Motor neuron (in vitro differentiated cells): ENCODE results near the gene DDOST. TPM values are rescaled to one million over a fixed set of nuclear protein-coding genes. Genes with fewer than 3 reads are reported as not detected.

ENCODE experiments used
- ATAC-seq, 8 experiments: fragments of 200-7000 bp; cut with Tn5 transposase; replicated peaks in 6 of 8; 2 replicates each; pipeline ENCODE4 v1.8.0; 2021; ENCODE audit warnings: mild to moderate bottlenecking in 8 of 8, moderate library complexity in 8 of 8
- H3K27ac ChIP-seq, 2 donors: fragments of 250-450 bp; sonication (Bioruptor Pico); 2 replicates each; pipeline ENCODE4 v1.9.0; 2021; ENCODE audit warnings: antibody characterized with exemption in 2 of 2, mild to moderate bottlenecking in 2 of 2, moderate library complexity in 1 of 2
- H3K4me1 ChIP-seq, 2 donors: fragments of 250-450 bp; sonication (Bioruptor Pico); replicated peaks in 1 of 2; 2 replicates each; pipeline ENCODE4 v1.6.1; 2021; ENCODE audit warnings: antibody characterized with exemption in 2 of 2, mild to moderate bottlenecking in 2 of 2, moderate library complexity in 1 of 2
- H3K4me3 ChIP-seq, 5 donors: fragments of 250-450 bp; sonication (Bioruptor Pico); 2 replicates each; pipeline ENCODE4 v1.9.0; 2021; ENCODE audit warnings: antibody characterized with exemption in 5 of 5, mild to moderate bottlenecking in 5 of 5, moderate library complexity in 4 of 5
- WGBS, 10 experiments: fragments of 450-650 bp; shearing (Covaris generic); methylation state at CpG; one replicate each; pipeline ENCODE4 v1.0.0; 2022; 5-methylcytosine and 5-hydroxymethylcytosine counted together
- in situ Hi-C, 9 experiments: fragments of 400-800 bp; cut with MboI; loops; one replicate each; pipeline ENCODE4 v1.15.0; 2021; ENCODE audit warnings: low sequenced_read_pairs in 9 of 9, low pct_unique_long_range_greater_than_20kb in 2 of 9; ENCODE audit not compliant: unreplicated experiment in 9 of 9
- total RNA-seq, 8 experiments: library from RNA; unstranded; fragments of 300-600 nt; gene quantifications; 2 replicates each; pipeline versions ENCODE4 v1.2.3 to v1.2.4, GENCODE V29; 2022

DDOST gene
- total RNA-seq, 8 experiments from 2014 or later, result 156 to 335 (median 187) TPM

DNA sequence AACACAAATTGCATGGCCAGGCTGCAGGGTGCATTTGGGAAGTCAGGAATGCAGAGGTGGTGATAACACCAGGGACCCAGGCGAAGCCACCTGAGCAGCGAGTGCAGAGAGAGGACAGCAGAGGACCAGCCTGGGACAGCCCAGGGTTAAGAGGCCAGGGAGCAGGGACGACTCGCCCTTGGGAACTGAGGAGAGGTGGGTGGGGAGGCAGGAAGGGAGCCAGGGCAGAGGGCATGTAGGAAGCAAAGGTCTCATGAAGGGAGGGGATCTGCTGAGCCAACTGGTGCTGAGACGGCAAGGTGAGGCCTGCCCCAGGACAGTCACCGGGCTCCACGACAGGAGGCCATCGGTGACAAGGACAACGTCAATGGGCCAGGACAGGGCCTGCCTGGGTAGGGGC is 40.3 kb upstream of the DDOST start:
- no peak for ATAC-seq
- in situ Hi-C loops, result no loop called here
- no peak overlapping the region for H3K4me3 ChIP-seq
- H3K27ac ChIP-seq, result no peak overlapping the region
- peaks cover 15 to 17% of the 10 kb centered on the region in 2 donors for H3K4me1 ChIP-seq
- WGBS, 10 experiments, result 90 to 98% (median 93%) methylated on average over 4 to 7 of the region's 9 CpGs; no CpG with 5 or more reads in 5 of the 10 experiments

DNA sequence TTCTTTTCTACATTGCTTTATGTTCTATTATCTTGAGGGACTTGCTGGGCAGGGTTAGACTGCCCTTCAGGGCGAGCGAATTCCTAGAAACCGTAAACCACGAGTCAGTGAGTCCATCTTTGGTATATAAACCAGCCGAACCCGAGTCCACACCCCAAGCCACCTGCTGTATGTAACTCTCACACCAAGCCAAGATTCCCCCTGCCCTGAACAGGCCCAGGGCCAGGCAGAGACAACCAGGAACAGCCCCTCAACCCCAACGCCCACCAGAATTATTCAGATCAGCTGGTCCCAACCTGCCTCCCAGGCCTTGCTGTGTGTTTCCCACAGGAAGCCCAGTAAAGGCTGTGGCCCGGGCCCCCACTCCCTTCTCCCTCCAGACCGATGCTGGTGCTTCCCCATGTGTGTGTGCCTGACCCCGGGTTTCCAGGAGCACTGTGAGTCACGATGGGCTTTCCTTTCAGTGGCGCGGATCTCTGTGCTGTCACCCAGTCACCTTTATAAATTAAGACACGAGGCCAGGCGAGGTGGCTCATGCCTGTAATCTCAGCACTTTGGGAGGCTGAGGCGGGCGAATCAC is 39.6 kb upstream of the DDOST start:
- 60 to 95% (median 88%) methylated on average over 2 to 11 of the region's 17 CpGs; no CpG with 5 or more reads in 4 of the 10 experiments for WGBS, 10 experiments
- peaks cover 15 to 17% of the 10 kb centered on the region in 2 donors for H3K4me1 ChIP-seq
- ATAC-seq, result no peak
- H3K27ac ChIP-seq, result no peak overlapping the region
- H3K4me3 ChIP-seq, result no peak overlapping the region
- in situ Hi-C loops, result no loop called here

DNA sequence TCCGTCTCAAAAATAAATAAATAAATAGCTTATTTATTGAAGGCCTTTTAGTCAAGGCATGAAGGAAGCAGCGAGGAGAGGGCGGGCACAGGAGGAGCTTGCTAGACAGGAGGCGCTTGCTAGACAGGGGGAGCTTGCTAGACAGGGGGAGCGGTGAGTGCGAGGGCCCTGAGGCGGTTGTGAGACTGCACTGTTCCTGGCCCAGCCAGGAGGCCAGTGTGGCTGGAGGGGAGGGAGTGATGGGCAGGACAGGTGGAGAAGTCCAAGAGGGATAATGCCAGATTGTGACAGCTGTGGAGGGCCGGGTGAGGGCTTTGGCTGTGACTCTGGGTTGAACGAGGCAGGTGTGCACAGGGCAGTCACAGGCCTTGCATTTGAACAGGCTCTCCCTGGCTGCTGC is 38.4 kb upstream of the DDOST start:
- in situ Hi-C loops, result loop anchor here (10.0 to 25.0 kb wide), 4 partner anchors 488 to 663 kb away; partner anchors contain the start of gene EIF4G3 (in 5 of the 9)
- no peak for ATAC-seq
- Histone ChIP-seq H3K4me3 (no peak overlapping the region), H3K27ac (no peak overlapping the region), H3K4me1 (peaks cover 8% of the 10 kb centered on the region in 2 donors)
- 51 to 100% (median 89%) methylated on average over 2 to 7 of the region's 9 CpGs; no CpG with 5 or more reads in 3 of the 10 experiments for WGBS, 10 experiments

DNA sequence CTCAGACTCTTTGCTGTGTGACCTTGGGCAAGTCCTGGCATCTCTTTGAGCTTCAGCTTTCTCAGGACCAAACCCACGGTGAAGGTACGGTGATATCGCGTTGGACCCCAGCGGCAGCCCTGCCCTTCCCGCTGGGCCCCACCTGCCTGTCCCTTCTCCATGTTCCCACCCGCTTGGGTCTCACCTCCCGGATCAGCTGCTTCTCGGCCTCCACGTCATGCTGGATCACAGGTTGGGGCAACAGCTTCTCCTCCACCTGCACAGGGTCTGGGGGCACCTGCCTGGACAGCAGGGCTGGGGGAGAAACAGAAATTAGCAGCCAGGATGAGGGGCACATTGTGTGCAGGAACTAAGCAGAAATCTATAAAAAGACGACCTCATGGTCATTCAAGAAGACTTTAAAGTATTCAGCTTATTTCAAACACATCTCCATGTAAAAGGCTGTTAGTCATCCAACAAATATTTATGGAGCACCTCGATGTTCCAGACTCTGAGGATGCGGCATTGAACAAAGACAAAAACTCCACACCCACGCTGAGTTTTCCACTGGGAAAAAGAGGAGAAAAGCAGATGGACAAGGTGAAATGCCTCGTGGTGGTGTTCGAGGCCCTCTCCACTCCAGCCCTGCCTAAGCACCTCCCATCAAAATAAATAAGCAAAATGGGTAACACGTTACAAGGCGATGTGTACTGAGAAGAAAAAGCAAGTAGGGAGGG is 37.2 kb upstream of the DDOST start:
- Histone ChIP-seq H3K4me3 (no peak overlapping the region), H3K27ac (no peak overlapping the region), H3K4me1 (peaks cover 8% of the 10 kb centered on the region in 2 donors)
- WGBS, 10 experiments, result 32 to 90% (median 72%) methylated on average over 1 to 17 of the region's 18 CpGs; no CpG with 5 or more reads in 1 of the 10 experiments
- no peak for ATAC-seq
- in situ Hi-C loops, result loop anchor here (10.0 to 25.0 kb wide), 4 partner anchors 489 to 664 kb away; partner anchors contain the start of gene EIF4G3 (in 5 of the 9)

DNA sequence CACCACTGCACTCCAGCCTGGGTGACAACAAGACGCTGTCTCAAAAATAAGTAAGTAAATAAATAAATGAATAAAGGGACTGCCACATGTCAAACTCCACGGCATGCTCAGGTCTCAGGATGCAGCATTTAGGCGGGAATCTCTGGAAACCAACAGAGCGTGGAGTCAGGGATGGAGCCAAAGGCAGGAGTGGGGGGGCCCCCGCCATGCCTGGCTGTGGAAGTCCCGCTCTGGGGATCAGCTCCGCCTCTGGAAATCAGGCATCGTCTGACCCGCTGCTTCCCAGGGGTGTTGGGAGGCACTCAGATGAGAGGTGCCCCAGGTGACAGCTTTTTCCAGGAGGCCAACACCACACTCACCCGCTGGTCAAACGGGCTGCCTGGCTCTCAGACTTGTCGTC is 36.4 kb upstream of the DDOST start:
- ATAC-seq, result no peak
- Histone ChIP-seq H3K4me1 (peaks cover 8% of the 10 kb centered on the region in 2 donors), H3K27ac (peak overlapping the region in 1 of 2 donors; percentile 83), H3K4me3 (peak overlapping the region in 3 of 5 donors; percentile 30 to 42 (median 38))
- in situ Hi-C loops, result loop anchor here (10.0 to 25.0 kb wide), 4 partner anchors 490 to 665 kb away; partner anchors contain the start of gene EIF4G3 (in 5 of the 9)
- WGBS, 10 experiments, result 85 to 100% (median 93%) methylated on average over 2 to 12 of the region's 12 CpGs; no CpG with 5 or more reads in 4 of the 10 experiments

DNA sequence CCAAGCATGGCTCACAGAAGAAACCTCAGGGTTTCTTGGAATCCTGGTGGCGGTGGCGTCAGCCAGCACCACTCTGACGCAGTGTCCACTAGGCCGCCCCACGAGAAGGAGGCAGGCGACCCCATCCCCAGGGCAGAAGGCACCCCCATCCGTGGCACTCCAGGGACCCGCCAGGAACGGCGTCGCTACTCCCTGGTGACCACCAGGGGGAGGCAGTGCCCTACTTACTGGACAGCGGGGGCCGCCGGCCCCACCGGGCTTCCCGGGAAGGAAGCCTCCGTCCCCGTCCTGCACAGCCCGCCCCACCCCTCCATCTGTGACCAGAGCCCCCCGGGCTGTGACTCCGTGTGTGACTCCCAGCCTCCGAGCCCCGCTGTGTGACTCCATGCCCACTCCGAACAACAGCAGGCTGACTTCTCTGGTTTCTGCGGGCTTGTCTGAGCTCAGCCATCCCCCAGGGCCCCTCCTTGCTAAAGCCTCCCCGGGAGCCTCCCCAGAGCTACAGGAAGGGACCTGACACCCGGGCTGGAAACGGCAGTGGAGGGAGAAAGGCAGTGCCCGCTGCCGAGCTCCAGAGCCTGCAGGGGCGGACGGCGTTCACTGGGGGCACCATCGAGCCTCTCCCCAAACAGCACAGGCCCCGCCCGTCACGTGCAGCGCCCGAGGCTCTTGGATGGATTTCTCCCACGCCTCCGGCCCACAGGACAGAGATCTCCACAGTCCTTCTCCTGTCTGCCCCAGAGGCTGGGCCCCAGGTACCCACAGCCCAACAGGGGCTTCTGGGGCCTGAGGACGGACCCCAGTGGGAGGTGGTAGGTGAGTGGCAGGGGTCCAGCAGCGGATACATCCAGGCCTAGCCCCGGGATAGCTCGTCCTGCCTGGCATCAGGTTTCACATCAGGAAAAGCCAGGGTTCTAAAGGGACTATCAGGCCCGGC is 35.5 kb upstream of the DDOST start:
- H3K4me1 ChIP-seq, result peaks cover 8% of the 10 kb centered on the region in 2 donors
- peak; percentile 92 to 95 (median 94) for ATAC-seq
- H3K27ac ChIP-seq, result peak overlapping the region; percentile 76 to 83
- in situ Hi-C loops, result loop anchor here (10.0 to 25.0 kb wide), 4 partner anchors 491 to 666 kb away; partner anchors contain the start of gene EIF4G3 (in 5 of the 9)
- peak overlapping the region; percentile 30 to 42 (median 38) for H3K4me3 ChIP-seq
- WGBS, 10 experiments, result 0 to 9% (median 2%) methylated on average over 1 to 15 of the region's 46 CpGs; no CpG with 5 or more reads in 3 of the 10 experiments

DNA sequence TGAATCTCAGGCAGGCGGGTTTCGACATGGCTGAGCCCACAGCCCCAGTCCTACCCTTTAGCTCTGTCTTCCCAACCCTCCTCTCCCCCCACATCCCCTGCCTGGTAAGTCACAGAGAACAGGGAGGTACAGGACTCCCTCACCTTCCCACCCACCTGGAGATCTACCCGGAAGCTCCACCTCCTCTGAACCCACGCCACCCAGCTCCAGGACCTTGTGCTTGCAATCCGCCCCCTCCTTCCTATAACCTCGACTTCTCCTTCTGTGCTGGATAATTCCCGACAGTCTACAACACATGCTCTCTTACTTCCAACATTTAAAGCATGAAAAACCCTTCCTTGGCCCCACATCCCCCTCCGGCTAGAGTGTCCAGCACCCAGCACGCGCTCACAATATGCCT is 34.3 kb upstream of the DDOST start:
- no peak for ATAC-seq
- in situ Hi-C loops, result loop anchor here (10.0 to 25.0 kb wide), 4 partner anchors 492 to 667 kb away; partner anchors contain the start of gene EIF4G3 (in 5 of the 9)
- H3K4me3 ChIP-seq, result no peak overlapping the region
- no peak overlapping the region for H3K27ac ChIP-seq
- H3K4me1 ChIP-seq, result peaks cover 8% of the 10 kb centered on the region in 2 donors
- WGBS, 10 experiments, result 48 to 100% (median 89%) methylated on average over 1 to 9 of the region's 10 CpGs; no CpG with 5 or more reads in 2 of the 10 experiments

DNA sequence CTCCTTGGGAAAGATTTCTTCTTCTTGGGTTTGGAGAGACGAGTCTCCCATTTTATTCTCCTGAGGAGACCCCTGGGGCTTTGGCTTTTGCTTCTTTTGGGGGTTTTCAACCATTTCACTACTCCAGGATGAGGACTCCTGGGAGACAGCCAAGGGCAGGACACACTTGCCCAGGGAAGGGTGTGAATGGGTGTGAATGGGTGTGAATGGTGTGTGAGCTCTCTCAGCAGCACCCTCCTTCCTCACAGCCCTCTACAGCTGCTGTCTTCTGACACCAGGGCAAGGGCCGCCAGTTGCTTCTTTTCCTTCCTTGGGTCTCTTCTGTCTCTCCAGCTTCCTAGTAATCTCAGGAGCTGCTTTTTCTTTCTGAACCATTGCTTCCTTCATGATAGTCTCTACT is 32.5 kb upstream of the DDOST start:
- WGBS, 10 experiments, result 0 to 100% (median 86%) methylated on average over 1 to 2 of the region's 2 CpGs; no CpG with 5 or more reads in 5 of the 10 experiments
- no peak overlapping the region for H3K4me3 ChIP-seq
- H3K4me1 ChIP-seq, result peaks cover 8% of the 10 kb centered on the region in 2 donors
- in situ Hi-C loops, result loop anchor here (10.0 to 25.0 kb wide), 4 partner anchors 494 to 669 kb away; partner anchors contain the start of gene EIF4G3 (in 5 of the 9)
- no peak for ATAC-seq
- H3K27ac ChIP-seq, result no peak overlapping the region

DNA sequence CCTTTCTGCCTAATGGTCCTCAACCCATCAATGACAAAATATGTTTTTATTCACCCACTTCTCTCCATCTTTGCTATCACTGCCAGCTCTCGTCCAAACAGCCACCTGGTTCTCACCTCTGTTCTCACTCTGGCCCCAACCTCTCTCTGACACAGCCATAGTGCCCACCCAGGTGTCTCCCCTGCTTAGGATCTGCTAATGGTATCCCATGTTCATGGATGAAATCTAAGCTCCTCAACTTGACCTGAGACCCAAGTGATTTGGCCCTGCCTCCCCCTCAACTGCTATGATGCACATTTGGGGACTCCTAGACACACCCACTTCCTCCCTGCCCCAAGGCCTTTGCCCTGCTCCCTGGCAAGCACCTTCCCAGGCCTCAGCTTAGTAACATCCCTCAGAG is 30.7 kb upstream of the DDOST start:
- in situ Hi-C loops, result loop anchor here (10.0 to 25.0 kb wide), 4 partner anchors 495 to 670 kb away; partner anchors contain the start of gene EIF4G3 (in 5 of the 9)
- ATAC-seq, result no peak
- no peak overlapping the region for H3K4me3 ChIP-seq
- H3K4me1 ChIP-seq, result no peaks in the 10 kb centered on the region
- WGBS, 10 experiments, result 86 to 100% (median 87%) methylated on average over 1 of the region's 1 CpG; no CpG with 5 or more reads in 6 of the 10 experiments
- no peak overlapping the region for H3K27ac ChIP-seq

DNA sequence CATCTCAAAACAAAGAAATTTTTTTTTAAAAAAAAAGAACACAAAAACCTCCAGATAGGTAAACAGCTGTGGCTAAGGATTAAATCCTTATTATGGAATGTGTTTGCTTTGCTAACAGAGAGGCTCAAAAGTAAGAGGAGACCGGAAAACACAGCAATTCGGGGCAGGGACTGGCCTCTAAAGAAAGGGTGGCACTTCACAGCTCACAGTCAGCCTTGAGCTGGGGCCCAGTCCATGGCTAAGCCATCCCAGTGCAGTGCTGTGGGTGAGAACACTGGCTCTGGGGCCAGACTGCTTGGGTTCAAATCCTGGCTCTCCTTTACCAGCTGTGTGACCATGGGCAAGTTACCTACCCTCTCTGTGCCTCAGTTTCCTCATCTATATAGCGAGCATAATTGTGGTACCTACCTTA is 28.5 kb upstream of the DDOST start:
- ATAC-seq, result no peak
- Histone ChIP-seq H3K27ac (no peak overlapping the region), H3K4me1 (no peaks in the 10 kb centered on the region), H3K4me3 (no peak overlapping the region)
- in situ Hi-C loops, result loop anchor here (10.0 to 25.0 kb wide), 4 partner anchors 498 to 673 kb away; partner anchors contain the start of gene EIF4G3 (in 5 of the 9)
- 71 to 100% (median 96%) methylated on average over 1 to 3 of the region's 3 CpGs; no CpG with 5 or more reads in 3 of the 10 experiments for WGBS, 10 experiments

DNA sequence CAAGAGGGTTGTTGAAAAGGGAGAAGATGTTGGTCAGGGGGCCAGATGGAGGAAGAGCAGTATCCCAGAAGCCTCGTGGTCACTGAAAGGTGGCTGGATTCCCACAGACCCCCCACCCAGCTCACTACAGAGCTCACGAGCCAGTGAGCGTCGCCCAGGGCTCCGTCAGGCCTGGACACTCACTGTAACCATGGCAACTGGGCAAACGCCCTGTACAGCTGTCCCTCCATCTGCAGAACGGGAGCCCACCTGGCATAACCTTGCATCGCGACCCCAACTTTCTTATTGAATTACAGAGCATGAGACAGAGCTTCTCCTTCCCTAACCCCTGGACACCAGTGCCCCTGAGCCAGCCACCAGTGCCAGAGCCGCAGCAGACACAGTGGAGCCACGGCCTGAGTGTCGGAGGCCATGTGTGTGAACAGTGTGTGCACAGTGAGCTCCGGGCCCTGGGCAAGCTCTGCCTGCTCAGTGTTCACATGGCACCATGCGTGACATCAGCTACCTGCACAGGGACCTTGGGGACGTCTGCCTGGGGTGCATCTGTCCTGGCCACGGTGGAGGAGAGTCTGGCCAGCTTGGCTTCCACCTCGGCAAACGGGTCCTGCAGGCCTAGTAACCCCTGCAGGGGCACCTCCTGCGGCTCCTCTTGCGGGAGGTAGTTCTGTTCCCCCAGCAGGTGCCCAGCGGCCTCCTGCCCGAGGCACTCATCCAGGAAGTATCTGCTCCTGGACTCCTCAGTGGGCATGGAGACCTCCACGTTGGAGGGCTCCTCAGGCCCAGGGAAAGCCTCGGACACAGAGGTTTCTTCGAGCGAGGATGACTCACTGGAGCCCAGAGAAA is 25.9 kb upstream of the DDOST start:
- WGBS, 10 experiments, result 40 to 90% (median 81%) methylated on average over 1 to 15 of the region's 26 CpGs; no CpG with 5 or more reads in 2 of the 10 experiments
- Histone ChIP-seq H3K4me3 (no peak overlapping the region), H3K4me1 (no peaks in the 10 kb centered on the region), H3K27ac (no peak overlapping the region)
- in situ Hi-C loops, result loop anchor here in 8 of 9 experiments (25.0 kb wide), 3 partner anchors 500 to 675 kb away; partner anchors contain the start of gene EIF4G3 (in 5 of the 8)
- ATAC-seq, result peak in 5 of 8 experiments; percentile 12 to 39 (median 18)
